Measurements from ENCODE around the gene CDK5RAP3. TPM values are rescaled to one million over a fixed set of nuclear protein-coding genes. Genes with fewer than 3 reads are reported as not detected.

The CDK5RAP3 gene
- total and polyA plus RNA-seq, 2 of the 13 experiments (the other 11 are each of a cell fraction or from before 2014, with no cell fraction given): 128 to 154 TPM

- 0 out of 2 replicates have a peak, but pooled peaks have one; percentile 17 for TF ChIP-seq BCL3 (CRISPR knock-in tag; IDR thresholded peaks at IDR 0.05)
- no peak for TF ChIP-seq NFKBIZ (CRISPR knock-in tag; IDR thresholded peaks at IDR 0.05)
- TF ChIP-seq LBX2 (CRISPR knock-in tag; IDR thresholded peaks at IDR 0.05; ENCODE audit: borderline replicate concordance): 0 out of 2 replicates have a peak, but pooled peaks have one; percentile 82
- TF ChIP-seq SIX4 (CRISPR knock-in tag; IDR thresholded peaks at IDR 0.05): no peak
- TF ChIP-seq, protein P1, sequence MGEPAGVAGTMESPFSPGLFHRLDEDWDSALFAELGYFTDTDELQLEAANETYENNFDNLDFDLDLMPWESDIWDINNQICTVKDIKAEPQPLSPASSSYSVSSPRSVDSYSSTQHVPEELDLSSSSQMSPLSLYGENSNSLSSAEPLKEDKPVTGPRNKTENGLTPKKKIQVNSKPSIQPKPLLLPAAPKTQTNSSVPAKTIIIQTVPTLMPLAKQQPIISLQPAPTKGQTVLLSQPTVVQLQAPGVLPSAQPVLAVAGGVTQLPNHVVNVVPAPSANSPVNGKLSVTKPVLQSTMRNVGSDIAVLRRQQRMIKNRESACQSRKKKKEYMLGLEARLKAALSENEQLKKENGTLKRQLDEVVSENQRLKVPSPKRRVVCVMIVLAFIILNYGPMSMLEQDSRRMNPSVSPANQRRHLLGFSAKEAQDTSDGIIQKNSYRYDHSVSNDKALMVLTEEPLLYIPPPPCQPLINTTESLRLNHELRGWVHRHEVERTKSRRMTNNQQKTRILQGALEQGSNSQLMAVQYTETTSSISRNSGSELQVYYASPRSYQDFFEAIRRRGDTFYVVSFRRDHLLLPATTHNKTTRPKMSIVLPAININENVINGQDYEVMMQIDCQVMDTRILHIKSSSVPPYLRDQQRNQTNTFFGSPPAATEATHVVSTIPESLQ (CRISPR knock-in tag; conservative IDR thresholded peaks at IDR 0.05): no peak
- TF ChIP-seq ZMYM3 (CRISPR knock-in tag; IDR thresholded peaks at IDR 0.05): no peak
- no peak for TF ChIP-seq MXD1 (CRISPR knock-in tag; IDR thresholded peaks at IDR 0.05)
- no peak for TF ChIP-seq SUZ12 (IDR thresholded peaks at IDR 0.05; ENCODE audit: low read depth, low read length)
- no peak for TF ChIP-seq ZNF720 (CRISPR knock-in tag; IDR thresholded peaks at IDR 0.05)
- no peak for TF ChIP-seq GMEB2 (CRISPR knock-in tag; IDR thresholded peaks at IDR 0.05; ENCODE audit: low read depth)
- no peak for TF ChIP-seq HNRNPH1 (optimal IDR thresholded peaks at IDR 0.05; ENCODE audit: low read depth, low read length)
- peak; percentile 79; the same call in 1 of the 2 replicates for TF ChIP-seq ERF (CRISPR knock-in tag; IDR thresholded peaks at IDR 0.05)
- 0 out of 2 replicates have a peak, but pooled peaks have one; percentile 30 for TF ChIP-seq GATAD2A (CRISPR knock-in tag; IDR thresholded peaks at IDR 0.05)
- no peak for TF ChIP-seq TCF7L2 (IDR thresholded peaks at IDR 0.05; ENCODE audit: low read depth, low read length)
- TF ChIP-seq ZFP36 (IDR thresholded peaks at IDR 0.05; ENCODE audit: borderline replicate concordance, low read depth, low read length, partially characterized antibody): no peak
- TF ChIP-seq ATAD3A (CRISPR knock-in tag; IDR thresholded peaks at IDR 0.05): no peak
- 0 out of 2 replicates have a peak, but pooled peaks have one; percentile 77 for TF ChIP-seq KDM3A (CRISPR knock-in tag; IDR thresholded peaks at IDR 0.05; ENCODE audit: low read depth)
- TF ChIP-seq TEAD3 (CRISPR knock-in tag; optimal IDR thresholded peaks at IDR 0.05; ENCODE audit: borderline replicate concordance): peak; percentile 45
- no peak for TF ChIP-seq HNF4A (CRISPR knock-in tag; IDR thresholded peaks at IDR 0.05)
- TF ChIP-seq ZFP36L2 (CRISPR knock-in tag; IDR thresholded peaks at IDR 0.05): no peak
- TF ChIP-seq, protein P2, sequence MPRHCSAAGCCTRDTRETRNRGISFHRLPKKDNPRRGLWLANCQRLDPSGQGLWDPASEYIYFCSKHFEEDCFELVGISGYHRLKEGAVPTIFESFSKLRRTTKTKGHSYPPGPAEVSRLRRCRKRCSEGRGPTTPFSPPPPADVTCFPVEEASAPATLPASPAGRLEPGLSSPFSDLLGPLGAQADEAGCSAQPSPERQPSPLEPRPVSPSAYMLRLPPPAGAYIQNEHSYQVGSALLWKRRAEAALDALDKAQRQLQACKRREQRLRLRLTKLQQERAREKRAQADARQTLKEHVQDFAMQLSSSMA (CRISPR knock-in tag; IDR thresholded peaks at IDR 0.05): no peak
Measured at GRCh38 chr17:48026502-48027321, 55.8 kb downstream of the CDK5RAP3 start (continued).
